Pulmonary artery endothelial cell (primary cell): Measurements from ENCODE around the gene LSM6. TPM values are rescaled to one million over a fixed set of nuclear protein-coding genes. Genes with fewer than 3 reads are reported as not detected.

ENCODE experiments used
- total RNA-seq: library from RNA; depleted of rRNA; stranded (reverse); fragments of >200 nt; gene quantifications from 2 replicates; pipeline ENCODE4 v1.2.3, GENCODE V29; 2014

The LSM6 gene
- total RNA-seq, 1 donor from 2014 or later: 35.0 TPM

Other genes starting within 250 kb of the LSM6 start
- gene ZNF827, start 236.9 kb upstream of the LSM6 start, total RNA-seq: 3.3 and 4.1 TPM in 2 replicates
- not detected in 2 replicates for gene REELD1, start 38.8 kb downstream of the LSM6 start, total RNA-seq